HepG2 (cell line): Measurements from ENCODE around the gene ELAVL3. TPM values are rescaled to one million over a fixed set of nuclear protein-coding genes. Genes with fewer than 3 reads are reported as not detected.
A peak's percentile ranks its signal among the peaks of the same experiment; 100 is the strongest.

ENCODE experiments used
- ARID2 ChIP-seq: sonication (generic); formaldehyde crosslinking; IDR thresholded peaks from 2 replicates; pipeline ENCODE4 v1.8.1; 2022; ENCODE audit warnings: mild to moderate bottlenecking, missing genetic modification reagents, borderline replicate concordance
- CREB1 ChIP-seq, 2 experiments: fragments of 450-650 bp in 1 of 2; IDR thresholded peaks; 2 replicates each; pipeline ENCODE4 v1.6.1; 2016 to 2017; ENCODE audit warnings: control low read depth in 1 of 2, mild to moderate bottlenecking in 1 of 2, missing compliant biosample characterization in 1 of 2, missing genetic modification characterization in 1 of 2
- DBP ChIP-seq: sonication (generic); formaldehyde crosslinking; IDR thresholded peaks from 2 replicates; pipeline ENCODE4 v1.4.0; 2020; ENCODE audit warnings: missing genetic modification reagents; ENCODE audit errors: not compliant biosample characterization
- EHMT2 ChIP-seq: fragments of 200-600 bp; sonication (generic); IDR thresholded peaks from 2 replicates; pipeline ENCODE4 v1.7.0; 2017; ENCODE audit warnings: antibody characterized with exemption, low read depth, low read length, borderline replicate concordance
- ELK4 ChIP-seq: sonication (generic); formaldehyde crosslinking; IDR thresholded peaks from 2 replicates; pipeline ENCODE4 v1.9.0; 2021; ENCODE audit warnings: missing genetic modification reagents, borderline replicate concordance
- HOXA7 ChIP-seq: sonication (generic); formaldehyde crosslinking; IDR thresholded peaks from 2 replicates; pipeline ENCODE4 v1.8.1; 2022; ENCODE audit warnings: mild to moderate bottlenecking, missing genetic modification reagents, moderate library complexity
- HOXD1 ChIP-seq: sonication (generic); formaldehyde crosslinking; IDR thresholded peaks from 2 replicates; pipeline ENCODE4 v1.5.0; 2020; ENCODE audit warnings: missing genetic modification reagents
- SIX4 ChIP-seq: sonication (generic); formaldehyde crosslinking; IDR thresholded peaks from 2 replicates; pipeline ENCODE4 v1.4.0; 2020; ENCODE audit warnings: missing genetic modification reagents
- SYNCRIP ChIP-seq: fragments of 200-400 bp; formaldehyde crosslinking; IDR thresholded peaks from 2 replicates; pipeline ENCODE4 v1.6.1; 2018; ENCODE audit warnings: mild to moderate bottlenecking, low read depth, low read length; ENCODE audit not compliant: insufficient read depth
- TCF7L2 ChIP-seq: IDR thresholded peaks from 2 replicates; pipeline ENCODE4 v1.6.1; 2011; ENCODE audit warnings: mild to moderate bottlenecking, low read depth, low read length, moderate library complexity
- ZBTB25 ChIP-seq: IDR thresholded peaks from 2 replicates; pipeline ENCODE4 v1.6.1; 2018; ENCODE audit warnings: missing genetic modification reagents
- ZKSCAN8 ChIP-seq: IDR thresholded peaks from 2 replicates; pipeline ENCODE4 v1.6.1; 2016; ENCODE audit warnings: borderline replicate concordance, missing genetic modification reagents, missing compliant biosample characterization
- ZNF205 ChIP-seq: IDR thresholded peaks from 2 replicates; pipeline ENCODE4 v1.6.1; 2018; ENCODE audit warnings: missing biosample characterization, missing genetic modification reagents
- ZNF513 ChIP-seq: sonication (generic); formaldehyde crosslinking; conservative IDR thresholded peaks from 2 replicates; pipeline ENCODE4 v1.5.0; 2020; ENCODE audit warnings: missing genetic modification reagents
- ZNF530 ChIP-seq: sonication (generic); formaldehyde crosslinking; IDR thresholded peaks from 2 replicates; pipeline ENCODE4 v1.5.0; 2020; ENCODE audit warnings: low read depth, mild to moderate bottlenecking, missing genetic modification reagents
- ZNF674 ChIP-seq: sonication (generic); formaldehyde crosslinking; IDR thresholded peaks from 2 replicates; pipeline ENCODE4 v1.5.0; 2020; ENCODE audit warnings: low read depth, mild to moderate bottlenecking, missing genetic modification reagents
- ZNF761 ChIP-seq: sonication (generic); formaldehyde crosslinking; conservative IDR thresholded peaks from 2 replicates; pipeline ENCODE4 v1.4.0; 2020; ENCODE audit warnings: mild to moderate bottlenecking, missing genetic modification reagents
- ZNF792 ChIP-seq: IDR thresholded peaks from 2 replicates; pipeline ENCODE4 v1.6.1; 2016
- ZNF878 ChIP-seq: sonication (generic); formaldehyde crosslinking; IDR thresholded peaks from 2 replicates; pipeline ENCODE4 v1.8.1; 2023; ENCODE audit warnings: mild to moderate bottlenecking, missing genetic modification reagents, moderate library complexity
- ZZZ3 ChIP-seq: sonication (generic); formaldehyde crosslinking; IDR thresholded peaks from 2 replicates; pipeline ENCODE4 v1.4.0; 2020; ENCODE audit warnings: missing genetic modification reagents, mild to moderate bottlenecking, borderline replicate concordance
- polyA plus RNA-seq, 8 experiments: library from polyadenylated mRNA; depleted of rRNA in 3 of 8; stranded (reverse) in 7 of 8; unstranded in 1 of 8; fragments of >200 nt; fragmentation: Illumina TruSeq in 4 of 8; extraction: Trizol in 4 of 8; gene quantifications; 2 replicates each; pipeline versions ENCODE4 v1.2.1 to v1.2.3, GENCODE V29; 2011 to 2016; ENCODE audit warnings: low read depth in 4 of 8, missing spikeins in 1 of 8, mixed read lengths in 1 of 8; ENCODE audit not compliant: insufficient read depth in 1 of 8
- total RNA-seq, 5 experiments: library from RNA; depleted of rRNA; stranded (reverse); fragments of >200 nt; fragmentation: Illumina TruSeq; extraction: Trizol; gene quantifications; 2 replicates each; pipeline ENCODE4 v1.2.3, GENCODE V29; 2016; ENCODE audit warnings: low read depth in 1 of 5

Gene ELAVL3
- total and polyA plus RNA-seq, 2 of the 13 experiments (the other 11 are each of a cell fraction or from before 2014, with no cell fraction given): 0.03 TPM; not detected in 1

GRCh38 chr19:11528551-11529341 is 47.9 kb upstream of the ELAVL3 start, which contains the start of gene ECSIT (continued):
- no peak for TF ChIP-seq ELK4 (CRISPR knock-in tag)
- peak; percentile 58; the same call in 1 of the 2 replicates for TF ChIP-seq ZBTB25 (CRISPR knock-in tag)
- TF ChIP-seq ZNF205 (CRISPR knock-in tag): peak; percentile 41; the same call in 1 of the 2 replicates
- TF ChIP-seq CREB1 (IDR thresholded peaks at IDR 0.05): no peak
- peak; percentile 80 for TF ChIP-seq CREB1 (CRISPR knock-in tag; IDR thresholded peaks at IDR 0.05)
- TF ChIP-seq TCF7L2: no peak
- TF ChIP-seq EHMT2: 0 out of 2 replicates have a peak, but pooled peaks have one; percentile 70
- TF ChIP-seq ZNF674: 0 out of 2 replicates have a peak, but pooled peaks have one; percentile 71
- peak; percentile 59; the same call in 1 of the 2 replicates for TF ChIP-seq ZKSCAN8
- 0 out of 2 replicates have a peak, but pooled peaks have one; percentile 36 for TF ChIP-seq ZZZ3 (CRISPR knock-in tag)
- 0 out of 2 replicates have a peak, but pooled peaks have one; percentile 31 for TF ChIP-seq ZNF761
- TF ChIP-seq HOXA7: no peak
- no peak for TF ChIP-seq DBP (CRISPR knock-in tag)
- TF ChIP-seq ZNF792 (CRISPR knock-in tag): peak; percentile 53; the same call in 1 of the 2 replicates
- TF ChIP-seq ZNF530 (CRISPR knock-in tag): no peak
- no peak for TF ChIP-seq SIX4 (CRISPR knock-in tag)
- no peak for TF ChIP-seq SYNCRIP
- TF ChIP-seq ZNF878 (CRISPR knock-in tag): no peak
- TF ChIP-seq ZNF513 (CRISPR knock-in tag): 0 out of 2 replicates have a peak, but pooled peaks have one; percentile 42
- TF ChIP-seq HOXD1 (CRISPR knock-in tag): no peak
- TF ChIP-seq ARID2: no peak
